Measurements from ENCODE around the gene UNK. TPM values are rescaled to one million over a fixed set of nuclear protein-coding genes. Genes with fewer than 3 reads are reported as not detected.

Gene UNK
- total and polyA plus RNA-seq, 9 of the 15 experiments (the other 6 are each of a cell fraction or from before 2014, with no cell fraction given): 12.8 to 38.6 (median 24.8) TPM

DNA sequence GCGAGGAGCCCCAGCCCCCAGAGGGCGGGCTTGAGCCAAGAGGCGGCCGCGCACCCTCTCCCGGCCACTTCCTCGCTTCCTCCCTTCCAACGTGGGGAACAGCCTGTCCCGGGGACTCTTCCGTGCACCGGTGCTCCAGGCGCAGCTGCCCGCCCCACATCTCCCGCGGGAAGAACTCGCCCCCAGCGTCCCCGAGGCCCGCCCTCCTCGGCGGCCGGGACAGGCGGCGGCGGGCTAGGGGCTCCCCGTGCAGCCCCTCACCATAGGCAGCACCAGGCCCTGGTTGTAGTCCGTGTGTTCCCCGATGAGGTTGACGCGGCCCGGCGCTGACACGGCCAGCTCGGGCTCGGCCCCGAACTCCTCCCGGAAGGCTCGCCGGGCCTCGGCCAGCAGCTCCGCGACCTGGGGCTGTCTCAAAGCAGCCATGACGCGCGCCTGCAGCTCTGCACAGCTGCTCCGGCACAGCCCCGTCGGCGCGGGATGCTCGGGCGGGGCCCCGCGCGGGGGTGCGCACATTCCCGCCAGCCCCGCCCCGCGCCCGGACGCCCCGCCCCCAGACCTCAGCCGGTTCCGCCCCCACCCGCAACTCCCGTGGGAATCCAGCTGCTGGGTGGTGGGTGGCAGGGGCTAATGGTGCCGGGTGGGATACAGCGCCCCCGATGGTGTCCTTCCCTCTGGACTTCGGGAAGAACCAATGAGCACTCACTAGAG lies 19.7 kb upstream of the UNK start, which contains the start of gene GALK1 (continued):
- TF ChIP-seq, protein P1, sequence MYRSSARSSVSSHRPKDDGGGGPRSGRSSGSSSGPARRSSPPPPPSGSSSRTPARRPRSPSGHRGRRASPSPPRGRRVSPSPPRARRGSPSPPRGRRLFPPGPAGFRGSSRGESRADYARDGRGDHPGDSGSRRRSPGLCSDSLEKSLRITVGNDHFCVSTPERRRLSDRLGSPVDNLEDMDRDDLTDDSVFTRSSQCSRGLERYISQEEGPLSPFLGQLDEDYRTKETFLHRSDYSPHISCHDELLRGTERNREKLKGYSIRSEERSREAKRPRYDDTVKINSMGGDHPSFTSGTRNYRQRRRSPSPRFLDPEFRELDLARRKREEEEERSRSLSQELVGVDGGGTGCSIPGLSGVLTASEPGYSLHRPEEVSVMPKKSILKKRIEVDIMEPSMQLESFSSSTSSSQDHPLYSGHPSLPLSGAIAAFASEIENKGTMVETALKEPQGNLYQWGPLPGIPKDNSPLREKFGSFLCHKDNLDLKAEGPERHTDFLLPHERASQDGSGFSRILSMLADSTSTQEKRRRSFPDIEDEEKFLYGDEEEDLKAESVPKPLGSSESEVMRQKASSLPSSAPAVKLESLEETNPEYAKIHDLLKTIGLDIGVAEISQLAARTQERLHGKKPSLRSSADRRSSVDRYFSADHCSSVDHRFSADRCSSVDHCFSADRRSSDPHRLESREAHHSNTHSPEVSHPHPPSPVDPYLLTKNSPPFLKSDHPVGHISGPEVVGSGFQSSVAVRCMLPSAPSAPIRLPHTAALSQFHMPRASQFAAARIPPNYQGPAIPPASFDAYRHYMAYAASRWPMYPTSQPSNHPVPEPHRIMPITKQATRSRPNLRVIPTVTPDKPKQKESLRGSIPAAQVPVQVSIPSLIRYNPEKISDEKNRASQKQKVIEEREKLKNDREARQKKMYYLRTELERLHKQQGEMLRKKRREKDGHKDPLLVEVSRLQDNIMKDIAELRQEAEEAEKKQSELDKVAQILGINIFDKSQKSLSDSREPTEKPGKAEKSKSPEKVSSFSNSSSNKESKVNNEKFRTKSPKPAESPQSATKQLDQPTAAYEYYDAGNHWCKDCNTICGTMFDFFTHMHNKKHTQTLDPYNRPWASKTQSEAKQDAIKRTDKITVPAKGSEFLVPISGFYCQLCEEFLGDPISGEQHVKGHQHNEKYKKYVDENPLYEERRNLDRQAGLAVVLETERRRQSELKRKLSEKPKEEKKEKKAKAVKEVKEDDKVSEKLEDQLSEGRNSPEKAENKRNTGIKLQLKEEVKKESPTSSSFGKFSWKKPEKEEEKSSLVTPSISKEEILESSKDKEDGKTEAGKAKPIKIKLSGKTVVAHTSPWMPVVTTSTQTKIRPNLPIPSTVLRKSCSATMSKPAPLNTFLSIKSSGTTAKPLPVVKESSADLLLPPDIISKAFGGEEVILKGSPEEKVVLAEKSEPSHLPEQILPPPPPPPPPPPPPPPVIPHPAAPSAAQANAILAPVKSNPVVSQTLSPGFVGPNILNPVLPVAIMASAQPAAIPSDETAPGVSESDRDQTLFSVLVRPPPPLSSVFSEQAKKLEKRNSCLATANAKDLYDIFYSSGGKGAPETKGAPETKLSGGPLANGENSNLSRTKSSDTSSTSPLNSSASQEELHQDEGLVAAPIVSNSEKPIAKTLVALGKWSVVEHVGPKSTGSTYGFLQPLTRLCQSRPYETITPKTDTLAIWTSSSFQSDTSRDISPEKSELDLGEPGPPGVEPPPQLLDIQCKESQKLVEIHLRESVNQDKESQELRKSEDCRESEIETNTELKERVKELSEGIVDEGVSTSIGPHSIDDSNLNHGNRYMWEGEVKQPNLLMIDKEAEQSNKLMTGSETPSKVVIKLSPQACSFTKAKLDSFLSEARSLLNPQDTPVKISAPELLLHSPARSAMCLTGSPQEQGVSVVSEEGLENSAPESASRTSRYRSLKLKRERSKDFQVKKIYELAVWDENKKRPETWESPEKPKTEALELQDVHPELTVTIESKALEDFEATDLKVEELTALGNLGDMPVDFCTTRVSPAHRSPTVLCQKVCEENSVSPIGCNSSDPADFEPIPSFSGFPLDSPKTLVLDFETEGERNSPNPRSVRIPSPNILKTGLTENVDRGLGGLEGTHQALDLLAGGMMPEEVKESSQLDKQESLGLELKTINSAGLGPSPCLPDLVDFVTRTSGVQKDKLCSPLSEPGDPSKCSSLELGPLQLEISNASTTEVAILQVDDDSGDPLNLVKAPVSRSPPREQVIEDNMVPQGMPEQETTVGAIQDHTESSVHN (IDR thresholded peaks at IDR 0.05; ENCODE audit: borderline replicate concordance in 1 of 2, low read depth in 1 of 2): no peak
- TF ChIP-seq CEBPG (CRISPR knock-in tag; IDR thresholded peaks at IDR 0.05) (no peak), CEBPG (tag; conservative IDR thresholded peaks at IDR 0.05 in 1 of 2, IDR thresholded peaks at IDR 0.05 in 1 of 2) (no peak), PTRF (tag; IDR thresholded peaks at IDR 0.05) (no peak), C11orf30 (IDR thresholded peaks at IDR 0.05; ENCODE audit: low read depth) (no peak), ZNF79 (CRISPR knock-in tag; IDR thresholded peaks at IDR 0.05; ENCODE audit: low read depth) (no peak), HNRNPLL (IDR thresholded peaks at IDR 0.05; ENCODE audit: low read depth, low read length, poor library complexity, severe bottlenecking) (no peak), ZNF76 (CRISPR knock-in tag; IDR thresholded peaks at IDR 0.05; ENCODE audit: borderline replicate concordance) (no peak), ZC3H8 (IDR thresholded peaks at IDR 0.05) (no peak), EWSR1 (IDR thresholded peaks at IDR 0.05; ENCODE audit: borderline replicate concordance, low read depth, partially characterized antibody) (no peak), ZBTB1 (CRISPR knock-in tag; IDR thresholded peaks at IDR 0.05; ENCODE audit: borderline replicate concordance, low read depth) (no peak), ZNF232 (CRISPR knock-in tag; IDR thresholded peaks at IDR 0.05) (no peak), MEIS2 (IDR thresholded peaks at IDR 0.05; ENCODE audit: partially characterized antibody) (no peak), LARP7 (IDR thresholded peaks at IDR 0.05) (no peak)
- TF ChIP-seq, protein P2, sequence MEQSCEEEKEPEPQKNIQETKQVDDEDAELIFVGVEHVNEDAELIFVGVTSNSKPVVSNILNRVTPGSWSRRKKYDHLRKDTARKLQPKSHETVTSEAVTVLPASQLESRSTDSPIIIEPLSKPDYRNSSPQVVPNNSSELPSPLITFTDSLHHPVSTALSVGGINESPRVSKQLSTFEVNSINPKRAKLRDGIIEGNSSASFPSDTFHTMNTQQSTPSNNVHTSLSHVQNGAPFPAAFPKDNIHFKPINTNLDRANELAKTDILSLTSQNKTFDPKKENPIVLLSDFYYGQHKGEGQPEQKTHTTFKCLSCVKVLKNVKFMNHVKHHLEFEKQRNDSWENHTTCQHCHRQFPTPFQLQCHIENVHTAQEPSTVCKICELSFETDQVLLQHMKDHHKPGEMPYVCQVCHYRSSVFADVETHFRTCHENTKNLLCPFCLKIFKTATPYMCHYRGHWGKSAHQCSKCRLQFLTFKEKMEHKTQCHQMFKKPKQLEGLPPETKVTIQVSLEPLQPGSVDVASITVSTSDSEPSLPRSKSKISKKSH (CRISPR knock-in tag; IDR thresholded peaks at IDR 0.05): no peak
- TF ChIP-seq, protein P3, sequence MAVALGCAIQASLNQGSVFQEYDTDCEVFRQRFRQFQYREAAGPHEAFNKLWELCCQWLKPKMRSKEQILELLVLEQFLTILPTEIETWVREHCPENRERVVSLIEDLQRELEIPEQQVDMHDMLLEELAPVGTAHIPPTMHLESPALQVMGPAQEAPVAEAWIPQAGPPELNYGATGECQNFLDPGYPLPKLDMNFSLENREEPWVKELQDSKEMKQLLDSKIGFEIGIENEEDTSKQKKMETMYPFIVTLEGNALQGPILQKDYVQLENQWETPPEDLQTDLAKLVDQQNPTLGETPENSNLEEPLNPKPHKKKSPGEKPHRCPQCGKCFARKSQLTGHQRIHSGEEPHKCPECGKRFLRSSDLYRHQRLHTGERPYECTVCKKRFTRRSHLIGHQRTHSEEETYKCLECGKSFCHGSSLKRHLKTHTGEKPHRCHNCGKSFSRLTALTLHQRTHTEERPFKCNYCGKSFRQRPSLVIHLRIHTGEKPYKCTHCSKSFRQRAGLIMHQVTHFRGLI (CRISPR knock-in tag; IDR thresholded peaks at IDR 0.05): no peak
